MM.1S (cell line): ENCODE results near the gene ATOSA.

Source experiments
- DNase-seq: peaks from one replicate; pipeline ENCODE4 v3.0.0-alpha.2; 2015
- H2AFZ ChIP-seq: fragments of 300-600 bp; sonication (generic); 2 replicates; pipeline ENCODE4 v1.6.0; 2016; ENCODE audit warnings: antibody characterized with exemption, low read length
- H3F3A ChIP-seq: fragments of 300-600 bp; sonication (generic); 2 replicates; pipeline ENCODE4 v1.6.1; 2016; ENCODE audit warnings: mild to moderate bottlenecking, antibody characterized with exemption, low read length, moderate library complexity, mixed read lengths; ENCODE audit not compliant: insufficient read depth
- H3K27ac ChIP-seq: fragments of 300-600 bp; sonication (generic); 2 replicates; pipeline ENCODE4 v1.5.1; 2016; ENCODE audit warnings: mild to moderate bottlenecking, low read length
- H3K27me3 ChIP-seq: fragments of 300-600 bp; sonication (generic); replicated peaks from 2 replicates; pipeline ENCODE4 v1.6.0; 2016; ENCODE audit warnings: low read length; ENCODE audit not compliant: insufficient read depth
- H3K36me3 ChIP-seq: fragments of 300-600 bp; sonication (generic); replicated peaks from 2 replicates; pipeline ENCODE4 v1.6.1; 2016; ENCODE audit warnings: mild to moderate bottlenecking, low read length, mixed read lengths; ENCODE audit not compliant: insufficient read depth
- H3K4me1 ChIP-seq: fragments of 300-600 bp; sonication (generic); 2 replicates; pipeline ENCODE4 v1.6.1; 2016; ENCODE audit warnings: low read length, mixed read lengths
- H3K4me2 ChIP-seq: fragments of 300-600 bp; sonication (generic); 2 replicates; pipeline ENCODE4 v1.6.0; 2016; ENCODE audit warnings: low read depth, low read length
- H3K4me3 ChIP-seq: fragments of 300-600 bp; sonication (generic); 2 replicates; pipeline ENCODE4 v1.5.1; 2016; ENCODE audit warnings: low read length, mixed read lengths
- H3K79me2 ChIP-seq: fragments of 300-600 bp; sonication (generic); 2 replicates; pipeline ENCODE4 v1.6.1; 2016; ENCODE audit warnings: mixed run types, low read length, mixed read lengths
- H3K9ac ChIP-seq: fragments of 300-600 bp; sonication (generic); 2 replicates; pipeline ENCODE4 v1.6.1; 2016; ENCODE audit warnings: low read length, mixed read lengths
- H3K9me2 ChIP-seq: fragments of 300-600 bp; sonication (generic); replicated peaks from 2 replicates; pipeline ENCODE4 v1.6.1; 2016; ENCODE audit warnings: mild to moderate bottlenecking, low read length, mixed read lengths; ENCODE audit not compliant: insufficient read depth
- H3K9me3 ChIP-seq: fragments of 300-600 bp; sonication (generic); replicated peaks from 2 replicates; pipeline ENCODE4 v1.6.1; 2016; ENCODE audit warnings: mild to moderate bottlenecking, low read length, mixed read lengths; ENCODE audit not compliant: insufficient read depth
- H4K20me1 ChIP-seq: fragments of 300-600 bp; sonication (generic); 2 replicates; pipeline ENCODE4 v1.6.1; 2016; ENCODE audit warnings: mild to moderate bottlenecking, low read length, moderate library complexity, mixed read lengths; ENCODE audit not compliant: insufficient read depth
- CTCF ChIP-seq: fragments of 300-600 bp; sonication (generic); IDR thresholded peaks from 2 replicates; pipeline ENCODE4 v1.5.1; 2016; ENCODE audit warnings: antibody characterized with exemption, low read length, mixed read lengths
- EZH2 ChIP-seq: fragments of 300-600 bp; sonication (generic); optimal IDR thresholded peaks from 2 replicates; pipeline ENCODE3; 2017; ENCODE audit warnings: low read depth, mild to moderate bottlenecking, antibody characterized with exemption, low read length, mixed read lengths
- EZH2phosphoT487 ChIP-seq: fragments of 300-600 bp; sonication (generic); IDR thresholded peaks from 2 replicates; pipeline ENCODE4 v1.6.1; 2018; ENCODE audit warnings: antibody characterized with exemption, low read length

Gene ATOSA

GRCh38 chr15:52679232-52680040, at the start of gene ATOSA:
TSS of gene ATOSA (minus strand) at chr15:52679388. CDS start at chr15:52678021, 1,367 bp downstream.
- peaks cover 64% of the 10 kb centered on the region for H3K79me2 ChIP-seq
- H3K9me2 ChIP-seq: no peaks in the 10 kb centered on the region
- no peaks in the 10 kb centered on the region for H3K27me3 ChIP-seq
- peaks cover 44% of the 10 kb centered on the region for H3K4me1 ChIP-seq
- H4K20me1 ChIP-seq: no peaks in the 10 kb centered on the region
- no peak within 1 kb of the TSS for H2AFZ ChIP-seq
- peaks cover 72% of the 10 kb centered on the region for H3F3A ChIP-seq
- H3K9me3 ChIP-seq: no peaks in the 10 kb centered on the region
- H3K27ac ChIP-seq: peak within 1 kb of the TSS; percentile 94
- no peaks in the 10 kb centered on the region; the same call in 1 of the 2 replicates for H3K36me3 ChIP-seq
- peak within 1 kb of the TSS; percentile 71 for H3K4me2 ChIP-seq
- H3K4me3 ChIP-seq: peak within 1 kb of the TSS; percentile 92
- peak within 1 kb of the TSS; percentile 99 for H3K9ac ChIP-seq
- TF ChIP-seq EZH2 (no peak), EZH2phosphoT487 (no peak), CTCF (no peak)
- peak; percentile 93 for DNase-seq

DNA sequence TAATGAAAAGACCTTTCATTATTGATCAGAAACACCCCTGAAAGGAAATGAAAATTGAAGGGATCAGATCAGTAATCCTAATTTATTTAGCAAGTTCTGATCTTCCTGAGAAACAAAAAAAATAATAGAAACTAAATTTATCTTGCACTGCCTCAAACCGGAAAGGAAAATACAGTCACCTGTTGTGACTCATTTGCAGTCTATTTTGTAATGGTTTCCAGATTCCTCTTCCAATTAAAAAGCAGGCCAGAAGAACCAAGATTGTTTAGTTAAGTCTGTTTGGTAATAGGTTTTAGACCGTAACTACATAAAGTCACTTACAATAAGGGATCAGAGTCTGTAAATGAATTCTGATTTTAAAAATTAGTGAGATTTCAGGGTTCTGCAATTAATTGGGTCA, 49.7 kb upstream of the ATOSA start:
- no peak for TF ChIP-seq EZH2phosphoT487
- TF ChIP-seq CTCF: no peak
- no peak for TF ChIP-seq EZH2
- H4K20me1 ChIP-seq: no peaks in the 10 kb centered on the region
- no peaks in the 10 kb centered on the region for H3K27me3 ChIP-seq
- DNase-seq: peak; percentile 40
- peak overlapping the region; percentile 97 for H3K27ac ChIP-seq
- peak overlapping the region; percentile 71 for H3K9ac ChIP-seq
- no peaks in the 10 kb centered on the region for H3K9me3 ChIP-seq
- H3K79me2 ChIP-seq: no peaks in the 10 kb centered on the region
- H3K9me2 ChIP-seq: no peaks in the 10 kb centered on the region
- 0 out of 2 replicates have a peak overlapping the region, but pooled peaks have one; percentile 26 for H2AFZ ChIP-seq
- peak overlapping the region; percentile 97 for H3K4me2 ChIP-seq
- no peaks in the 10 kb centered on the region for H3K36me3 ChIP-seq
- H3F3A ChIP-seq: peaks cover 43% of the 10 kb centered on the region
- peaks cover 60% of the 10 kb centered on the region for H3K4me1 ChIP-seq
- H3K4me3 ChIP-seq: no peak overlapping the region; the same call in 1 of the 2 replicates

GRCh38 chr15:52727815-52728214, 48.6 kb upstream of the ATOSA start:
- Histone ChIP-seq H4K20me1 (no peaks in the 10 kb centered on the region), H3F3A (peaks cover 41% of the 10 kb centered on the region), H2AFZ (no peak overlapping the region), H3K9ac (no peak overlapping the region), H3K4me1 (peaks cover 49% of the 10 kb centered on the region), H3K4me3 (no peak overlapping the region), H3K79me2 (no peaks in the 10 kb centered on the region), H3K4me2 (no peak overlapping the region), H3K9me2 (no peaks in the 10 kb centered on the region), H3K27ac (peak overlapping the region; percentile 21; the same call in 1 of the 2 replicates), H3K27me3 (no peaks in the 10 kb centered on the region), H3K36me3 (no peaks in the 10 kb centered on the region), H3K9me3 (no peaks in the 10 kb centered on the region)
- DNase-seq: peak; percentile 40
- no peak for TF ChIP-seq EZH2
- TF ChIP-seq CTCF: no peak
- TF ChIP-seq EZH2phosphoT487: no peak
